Ectodermal cell (in vitro differentiated cells): Measurements from ENCODE around the gene ACAP3.

Source experiments
- H3K27ac ChIP-seq: 2 replicates; pipeline ENCODE4 v1.7.0; 2013; ENCODE audit warnings: mild to moderate bottlenecking, low read depth, low read length; ENCODE audit not compliant: insufficient read depth, poor library complexity, severe bottlenecking
- H3K27me3 ChIP-seq: 2 replicates; pipeline ENCODE4 v1.7.0; 2013; ENCODE audit warnings: mild to moderate bottlenecking, low read length; ENCODE audit not compliant: insufficient read depth, control insufficient read depth, poor library complexity, severe bottlenecking
- H3K36me3 ChIP-seq: one replicate; pipeline ENCODE4 v1.7.0; 2013; ENCODE audit warnings: low read length; ENCODE audit not compliant: control insufficient read depth, insufficient read depth
- H3K4me1 ChIP-seq: one replicate; pipeline ENCODE4 v1.7.0; 2013; ENCODE audit warnings: low read length; ENCODE audit not compliant: control insufficient read depth, insufficient read depth
- H3K4me3 ChIP-seq: 2 replicates; pipeline ENCODE4 v1.7.0; 2013; ENCODE audit warnings: low read depth, low read length, control low read depth; ENCODE audit not compliant: insufficient read depth
- H3K9me3 ChIP-seq: 2 replicates; pipeline ENCODE4 v1.7.0; 2013; ENCODE audit warnings: mild to moderate bottlenecking, low read length, moderate library complexity; ENCODE audit not compliant: control insufficient read depth
- WGBS, 2 experiments: methylation state at CpG; one replicate each; pipeline ENCODE4 v1.1.7; 2013; ENCODE audit warnings: missing lambda C conversion rate in 2 of 2; 5-methylcytosine and 5-hydroxymethylcytosine counted together

ACAP3 gene

DNA sequence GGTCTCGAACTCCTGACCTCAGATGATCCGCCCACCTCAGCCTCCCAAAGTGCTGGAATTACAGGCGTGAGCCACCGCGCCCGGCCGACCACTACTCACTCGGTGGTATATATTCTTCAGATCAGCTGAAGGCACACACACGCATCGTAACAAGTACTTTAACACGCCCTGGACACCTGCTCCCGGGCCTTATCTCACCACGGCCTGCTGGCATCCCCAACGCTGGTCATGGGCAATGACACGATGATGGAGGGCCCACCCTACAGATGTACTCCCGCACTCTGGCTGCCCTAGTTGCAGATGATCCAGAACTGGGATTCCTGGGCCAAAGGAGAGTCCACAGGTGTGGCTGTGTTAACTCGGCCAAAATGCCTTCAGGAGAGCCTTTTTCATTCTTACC lies 45.7 kb downstream of the ACAP3 start:
- Histone ChIP-seq H3K4me1 (peaks cover 6% of the 10 kb centered on the region), H3K27ac (no peak overlapping the region), H3K36me3 (peaks cover 33% of the 10 kb centered on the region), H3K27me3 (no peaks in the 10 kb centered on the region), H3K4me3 (no peak overlapping the region), H3K9me3 (no peaks in the 10 kb centered on the region)
- 96 to 97% methylated on average over 17 of the region's 17 CpGs for WGBS, 2 experiments

DNA sequence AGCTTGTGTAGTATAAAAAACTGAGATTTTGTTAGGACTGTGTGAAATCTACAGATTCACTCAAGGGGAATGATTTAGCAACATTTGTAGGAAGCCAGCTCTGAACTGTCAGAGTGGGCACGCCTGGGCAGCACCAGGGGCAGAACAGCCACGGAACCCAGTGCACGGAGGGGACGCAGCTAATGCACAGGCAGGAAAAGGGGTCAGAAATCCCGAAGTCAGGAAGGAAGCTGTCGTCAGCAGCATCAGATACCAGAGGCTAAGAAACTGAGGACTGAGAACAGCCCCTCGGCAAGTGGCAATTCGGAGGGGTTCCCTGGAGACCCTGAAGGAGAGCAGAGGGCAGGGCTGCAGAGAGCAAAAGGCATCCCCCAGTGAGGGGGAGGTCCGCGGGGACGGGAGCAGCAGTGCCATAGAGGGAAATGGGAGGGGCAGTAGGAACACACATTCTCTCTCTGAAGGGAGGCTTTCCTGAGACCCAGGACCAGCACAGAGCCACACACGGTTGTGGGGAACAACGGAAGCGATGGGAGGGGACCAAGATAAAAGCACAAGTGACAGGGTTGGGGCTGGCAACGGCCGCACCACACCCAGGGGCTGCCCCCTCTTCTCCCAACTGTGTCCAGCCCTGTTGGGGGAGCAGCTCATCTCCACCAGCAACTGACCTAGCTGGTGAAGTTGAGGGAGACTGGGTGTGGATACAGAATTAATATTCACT lies 46.7 kb downstream of the ACAP3 start:
- Histone ChIP-seq H3K4me3 (no peak overlapping the region), H3K36me3 (peaks cover 32% of the 10 kb centered on the region), H3K27ac (no peak overlapping the region), H3K27me3 (no peaks in the 10 kb centered on the region), H3K9me3 (no peaks in the 10 kb centered on the region), H3K4me1 (peaks cover 6% of the 10 kb centered on the region)
- 90 to 91% methylated on average over 16 of the region's 16 CpGs for WGBS, 2 experiments

DNA sequence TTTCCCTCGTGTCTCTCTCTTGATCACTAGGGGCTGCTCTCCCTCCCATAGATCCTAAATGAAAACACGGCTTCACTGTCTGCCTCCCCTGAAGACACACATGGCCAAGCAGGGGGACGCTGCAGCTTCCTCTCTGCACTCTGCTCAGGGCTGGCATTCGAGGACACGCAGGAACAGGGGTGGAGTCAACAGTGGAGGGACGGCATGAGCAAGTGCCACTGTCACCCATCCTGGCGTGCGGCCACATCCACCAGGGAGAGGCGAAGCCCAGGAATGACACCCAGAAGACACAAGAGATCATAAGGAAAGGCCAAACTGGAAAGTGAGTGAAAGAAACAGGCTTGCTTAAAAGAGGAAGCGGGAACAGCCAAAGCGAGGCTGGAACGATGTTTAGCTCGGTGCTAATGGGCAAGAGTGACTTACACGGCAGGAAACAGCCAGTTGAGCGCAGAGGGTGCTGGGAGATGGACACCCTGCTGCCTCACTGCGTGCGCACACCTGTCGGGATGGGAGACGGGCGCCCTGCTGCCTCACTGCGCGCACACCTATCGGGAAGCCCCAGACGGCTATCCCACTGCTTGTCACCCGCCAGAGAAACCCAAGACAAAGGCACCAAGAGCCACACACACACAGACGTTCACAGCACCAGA lies 47.7 kb downstream of the ACAP3 start:
- H3K4me1 ChIP-seq: peaks cover 6% of the 10 kb centered on the region
- H3K9me3 ChIP-seq: no peaks in the 10 kb centered on the region
- H3K36me3 ChIP-seq: peaks cover 32% of the 10 kb centered on the region
- 95% methylated on average over 26 of the region's 26 CpGs for whole genome bisulfite sequencing, 2 experiments
- no peak overlapping the region for H3K27ac ChIP-seq
- no peaks in the 10 kb centered on the region for H3K27me3 ChIP-seq
- no peak overlapping the region for H3K4me3 ChIP-seq

DNA sequence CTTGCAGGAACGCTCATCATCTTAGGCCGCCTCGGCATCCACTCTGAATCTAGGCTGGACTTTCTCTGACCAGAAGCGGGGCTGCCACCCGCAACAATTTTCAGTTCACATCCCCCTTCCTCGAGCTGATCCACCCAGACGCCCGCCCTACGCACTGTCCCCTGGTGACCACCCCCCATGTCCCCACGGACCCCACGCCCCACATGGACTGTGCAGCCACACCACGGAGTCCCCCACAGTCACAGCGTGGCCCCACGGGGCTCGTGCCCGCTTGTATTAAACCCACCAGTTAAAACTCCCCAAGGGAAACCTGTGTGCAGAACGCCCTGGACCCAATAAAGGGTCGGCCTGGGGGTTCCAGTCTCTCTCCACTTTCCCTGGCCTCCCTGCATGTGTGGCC lies 48.2 kb downstream of the ACAP3 start:
- Histone ChIP-seq H3K9me3 (no peaks in the 10 kb centered on the region), H3K4me1 (peaks cover 6% of the 10 kb centered on the region), H3K27ac (no peak overlapping the region), H3K27me3 (no peaks in the 10 kb centered on the region), H3K4me3 (no peak overlapping the region), H3K36me3 (peaks cover 30% of the 10 kb centered on the region)
- WGBS, 2 experiments: 95 to 97% methylated on average over 18 of the region's 18 CpGs

GRCh38 chr1:1259119-1259488 lies 48.6 kb downstream of the ACAP3 start:
- Histone ChIP-seq H3K27me3 (no peaks in the 10 kb centered on the region), H3K4me1 (peaks cover 6% of the 10 kb centered on the region), H3K36me3 (peaks cover 30% of the 10 kb centered on the region), H3K27ac (no peak overlapping the region), H3K4me3 (no peak overlapping the region), H3K9me3 (no peaks in the 10 kb centered on the region)
- 96 to 98% methylated on average over 22 of the region's 22 CpGs for WGBS, 2 experiments

DNA sequence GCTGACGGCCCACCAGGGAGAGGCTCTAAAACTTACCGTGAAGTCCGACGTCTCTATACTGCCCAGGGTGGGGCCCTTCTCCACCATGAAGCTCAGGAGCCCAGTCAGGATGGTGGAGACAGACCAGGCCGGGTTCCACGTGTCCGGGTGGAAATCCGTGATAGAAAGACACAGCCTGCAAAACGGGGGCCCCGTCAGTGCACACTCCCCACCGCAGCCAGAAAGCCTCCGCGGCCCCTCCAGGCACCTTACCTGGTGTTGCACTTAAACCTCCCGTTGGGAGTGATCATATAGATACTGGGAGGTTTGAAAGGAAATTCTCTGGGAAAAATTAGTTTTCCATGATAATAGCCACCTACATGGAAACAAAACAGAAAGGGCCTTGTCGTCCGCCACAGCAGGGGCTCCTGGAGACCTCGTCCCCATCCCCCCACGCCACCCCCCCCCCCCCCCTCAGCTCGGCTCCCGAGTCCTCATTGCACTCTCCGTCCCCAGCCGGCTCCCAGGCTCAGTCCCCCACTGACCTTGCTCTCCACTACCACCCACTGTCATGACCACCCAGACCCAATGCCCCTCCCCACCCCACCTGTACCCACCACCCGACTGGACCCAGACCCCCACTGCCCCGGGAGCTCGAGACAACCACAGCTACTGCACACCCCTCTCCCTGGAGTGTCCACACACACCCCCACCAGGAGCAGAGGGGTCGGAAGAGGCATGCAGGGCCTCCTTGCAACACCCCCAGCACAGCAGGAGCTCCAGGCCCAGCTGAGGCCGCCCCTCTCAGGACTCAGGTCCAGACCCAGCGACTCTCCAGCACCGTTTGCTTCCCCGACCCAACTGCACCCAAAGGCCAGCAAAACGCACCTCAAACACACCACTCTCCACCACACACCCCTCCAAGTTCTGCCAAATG lies 50.5 kb downstream of the ACAP3 start:
- Histone ChIP-seq H3K27ac (no peak overlapping the region), H3K36me3 (peaks cover 19% of the 10 kb centered on the region), H3K4me3 (no peak overlapping the region), H3K9me3 (no peaks in the 10 kb centered on the region), H3K4me1 (peaks cover 6% of the 10 kb centered on the region), H3K27me3 (no peaks in the 10 kb centered on the region)
- 85 to 86% methylated on average over 29 to 30 of the region's 31 CpGs for WGBS, 2 experiments

- Histone ChIP-seq H3K27ac (no peak overlapping the region), H3K4me1 (peaks cover 6% of the 10 kb centered on the region), H3K4me3 (no peak overlapping the region), H3K9me3 (no peaks in the 10 kb centered on the region), H3K36me3 (peaks cover 16% of the 10 kb centered on the region), H3K27me3 (no peaks in the 10 kb centered on the region)
- WGBS, 2 experiments: 94 to 96% methylated on average over 10 of the region's 10 CpGs
Measured at GRCh38 chr1:1255611-1256010, 52.1 kb downstream of the ACAP3 start.

DNA sequence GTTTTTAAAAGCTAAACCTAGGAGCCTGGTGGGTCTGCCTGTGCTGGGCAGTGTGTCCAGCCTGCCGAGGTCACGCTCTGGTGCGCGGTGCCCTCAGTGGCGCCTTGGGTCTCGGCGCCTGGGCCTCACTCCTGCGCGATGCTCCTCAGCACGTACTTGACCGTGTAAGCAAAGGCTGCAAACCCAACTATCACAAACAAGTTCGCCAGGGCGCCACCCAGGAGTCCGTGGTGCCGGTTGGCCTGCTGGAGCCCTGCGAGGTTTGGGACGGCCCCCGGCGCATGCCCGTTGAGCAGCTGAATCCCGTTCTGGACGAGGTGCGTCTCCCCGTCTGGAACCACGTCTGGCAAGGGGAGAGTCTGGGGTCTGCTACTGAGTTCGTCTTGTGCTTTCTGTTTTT lies 52.7 kb downstream of the ACAP3 start:
- WGBS, 2 experiments: 96 to 97% methylated on average over 26 of the region's 26 CpGs
- peaks cover 6% of the 10 kb centered on the region for H3K4me1 ChIP-seq

DNA sequence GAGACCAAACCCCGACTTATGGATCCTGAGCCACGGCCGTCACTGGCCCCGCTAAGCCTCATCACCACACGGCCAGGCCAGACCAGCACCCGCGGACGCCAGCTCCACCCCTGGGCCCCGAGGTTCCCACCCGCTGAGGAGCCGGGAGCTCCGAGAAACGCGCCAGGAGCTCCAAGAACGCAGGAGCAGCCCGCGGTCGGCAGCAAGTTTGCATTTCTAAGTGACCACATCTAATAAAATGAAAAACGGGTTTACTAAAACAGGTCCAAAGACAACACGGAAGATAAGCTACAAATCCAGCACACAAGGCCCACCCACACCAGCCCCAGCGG lies 53.1 kb downstream of the ACAP3 start:
- Histone ChIP-seq H3K27me3 (no peaks in the 10 kb centered on the region), H3K4me3 (no peak overlapping the region), H3K36me3 (peaks cover 15% of the 10 kb centered on the region), H3K4me1 (peaks cover 6% of the 10 kb centered on the region), H3K27ac (no peak overlapping the region), H3K9me3 (no peaks in the 10 kb centered on the region)
- 95 to 96% methylated on average over 21 of the region's 21 CpGs for WGBS, 2 experiments

More for the DNA sequence above, 52.7 kb downstream of the ACAP3 start:
- H3K9me3 ChIP-seq: no peaks in the 10 kb centered on the region
- H3K27ac ChIP-seq: no peak overlapping the region
- H3K4me3 ChIP-seq: no peak overlapping the region
- H3K27me3 ChIP-seq: no peaks in the 10 kb centered on the region
- H3K36me3 ChIP-seq: peaks cover 16% of the 10 kb centered on the region
